CD4-positive, alpha-beta T cell treated with Interleukin-17A for 4 hours (primary cell): Measurements from ENCODE around the gene STAM2.
"Not testable (repeated sequence)": the region's sequence is repeated elsewhere in the genome, so short reads cannot be mapped to it uniquely, and the experiment has no call there.

Source experiments
- DNase-seq: peaks from one replicate; pipeline ENCODE4 v3.0.0-alpha.2; 2020; ENCODE audit warnings: mixed read lengths

STAM2 gene

GRCh38 chr2:152175368-152176112 lies at the start of gene STAM2:
Gene STAM2 (minus strand): TSS chr2:152175763. CDS start chr2:152175642, 121 bp downstream.
- peak; percentile 94 for DNase-seq

- DNase-seq = no peak
These were observed 48.4 kb upstream of the STAM2 start for GRCh38 chr2:152223977-152224376.

GRCh38 chr2:152222975-152223637 lies 47.5 kb upstream of the STAM2 start:
- no peak for DNase-seq

GRCh38 chr2:152221839-152222238 lies 46.3 kb upstream of the STAM2 start:
- DNase-seq = no peak

GRCh38 chr2:152219077-152219828 lies 43.7 kb upstream of the STAM2 start:
- DNase-seq = no peak

GRCh38 chr2:152201466-152201830 lies 25.9 kb upstream of the STAM2 start:
- no peak for DNase-seq

GRCh38 chr2:152200565-152201465 lies 25.3 kb upstream of the STAM2 start:
- DNase-seq = no peak

GRCh38 chr2:152200101-152200500 lies 24.5 kb upstream of the STAM2 start:
- no peak for DNase-seq

GRCh38 chr2:152198499-152198898 lies 22.9 kb upstream of the STAM2 start:
- no peak for DNase-seq

- DNase-seq = not testable (repeated sequence)
These were observed 22.1 kb upstream of the STAM2 start for GRCh38 chr2:152197508-152198284.

GRCh38 chr2:152189622-152190495 lies 14.3 kb upstream of the STAM2 start:
- peak; percentile 3 for DNase-seq

GRCh38 chr2:152186808-152187207 lies 11.2 kb upstream of the STAM2 start:
- DNase-seq = not testable (repeated sequence)

GRCh38 chr2:152186262-152186661 lies 10.7 kb upstream of the STAM2 start:
- no peak for DNase-seq

GRCh38 chr2:152183401-152184073 lies 8.0 kb upstream of the STAM2 start:
- no peak for DNase-seq

GRCh38 chr2:152177667-152178066 lies 2.1 kb upstream of the STAM2 start:
- DNase-seq = not testable (repeated sequence)

- DNase-seq = no peak
These were observed 651 bp upstream of the STAM2 start for GRCh38 chr2:152176113-152176714.

GRCh38 chr2:152175012-152175367 lies 573 bp downstream of the STAM2 start:
- no peak for DNase-seq

- DNase-seq = no peak
These were observed 989 bp downstream of the STAM2 start for GRCh38 chr2:152174574-152174973.

GRCh38 chr2:152173831-152174230 lies 1.7 kb downstream of the STAM2 start:
- DNase-seq = no peak
